Endodermal cell (in vitro differentiated cells): ENCODE measurements around the gene MTMR4. TPM values are rescaled to one million over a fixed set of nuclear protein-coding genes. Genes with fewer than 3 reads are reported as not detected.
"Not testable (repeated sequence)": the region's sequence is repeated elsewhere in the genome, so short reads cannot be mapped to it uniquely, and the experiment has no call there.

ENCODE experiments used
- DNase-seq: peaks from one replicate; pipeline ENCODE4 v3.0.0-alpha.2; 2017
- H3K27ac ChIP-seq: 2 replicates; pipeline ENCODE4 v1.5.1; 2013; ENCODE audit warnings: mild to moderate bottlenecking, low read depth, low read length, moderate library complexity
- H3K27me3 ChIP-seq: 2 replicates; pipeline ENCODE4 v1.6.1; 2013; ENCODE audit warnings: mild to moderate bottlenecking, low read length, moderate library complexity; ENCODE audit not compliant: insufficient read depth, control insufficient read depth, poor library complexity, severe bottlenecking
- H3K36me3 ChIP-seq: 2 replicates; pipeline ENCODE4 v1.7.0; 2013; ENCODE audit warnings: mild to moderate bottlenecking, low read length, moderate library complexity; ENCODE audit not compliant: control insufficient read depth, insufficient read depth
- H3K4me1 ChIP-seq: one replicate; pipeline ENCODE4 v1.7.0; 2013; ENCODE audit warnings: low read length; ENCODE audit not compliant: control insufficient read depth, insufficient read depth
- H3K4me3 ChIP-seq: 2 replicates; pipeline ENCODE4 v1.5.1; 2013; ENCODE audit warnings: mild to moderate bottlenecking, low read length, moderate library complexity
- H3K9ac ChIP-seq: 2 replicates; pipeline ENCODE4 v1.6.1; 2013; ENCODE audit warnings: mild to moderate bottlenecking, low read length, moderate library complexity; ENCODE audit not compliant: poor library complexity, severe bottlenecking; ENCODE audit errors: extremely low read depth
- H3K9me3 ChIP-seq: 2 replicates; pipeline ENCODE4 v1.6.1; 2013; ENCODE audit warnings: mild to moderate bottlenecking, low read length, moderate library complexity; ENCODE audit not compliant: control insufficient read depth
- H3K27ac Mint-ChIP-seq: 2 replicates; pipeline ENCODE4 v1.8.0; 2020; ENCODE audit warnings: mixed read lengths
- H3K27me3 Mint-ChIP-seq: 2 replicates; pipeline ENCODE4 v1.8.0; 2021; ENCODE audit warnings: mild to moderate bottlenecking, mixed read lengths; ENCODE audit not compliant: insufficient read depth
- H3K36me3 Mint-ChIP-seq: 2 replicates; pipeline ENCODE4 v1.8.0; 2020; ENCODE audit warnings: low read depth, mixed read lengths
- H3K4me1 Mint-ChIP-seq: 2 replicates; pipeline ENCODE4 v1.8.0; 2020; ENCODE audit warnings: mixed read lengths
- H3K4me3 Mint-ChIP-seq: 2 replicates; pipeline ENCODE4 v1.8.0; 2020; ENCODE audit warnings: mild to moderate bottlenecking, moderate library complexity, mixed read lengths
- H3K9me3 Mint-ChIP-seq: 2 replicates; pipeline ENCODE4 v1.8.0; 2020; ENCODE audit warnings: mild to moderate bottlenecking, mixed read lengths
- WGBS, 2 experiments: methylation state at CpG; one replicate each; pipeline versions ENCODE4 v1.1.5 to v1.1.7; 2013; ENCODE audit warnings: missing lambda C conversion rate in 2 of 2, mixed read lengths in 1 of 2; ENCODE audit not compliant: insufficient coverage in 1 of 2, insufficient read length in 1 of 2; 5-methylcytosine and 5-hydroxymethylcytosine counted together
- total RNA-seq, 2 donors: library from RNA; stranded (reverse); fragmentation: NEBNext Ultra II Directional in 1 of 2; extraction: Animal tissue kit (Norgen Biotek cat#: 25700) in 1 of 2; gene quantifications; 2 replicates in 1 of 2; 3 replicates in 1 of 2; pipeline ENCODE4 v1.2.1, GENCODE V29; 2021
- TF ChIP-seq, protein P1 (sequence below): fragments of 200-600 bp; sonication (generic); conservative IDR thresholded peaks from 2 replicates; pipeline ENCODE4 v1.5.0; 2021; ENCODE audit warnings: antibody characterized with exemption, mild to moderate bottlenecking

Gene MTMR4
- total RNA-seq, 2 donors from 2014 or later = 39.4 to 52.9 TPM

DNA sequence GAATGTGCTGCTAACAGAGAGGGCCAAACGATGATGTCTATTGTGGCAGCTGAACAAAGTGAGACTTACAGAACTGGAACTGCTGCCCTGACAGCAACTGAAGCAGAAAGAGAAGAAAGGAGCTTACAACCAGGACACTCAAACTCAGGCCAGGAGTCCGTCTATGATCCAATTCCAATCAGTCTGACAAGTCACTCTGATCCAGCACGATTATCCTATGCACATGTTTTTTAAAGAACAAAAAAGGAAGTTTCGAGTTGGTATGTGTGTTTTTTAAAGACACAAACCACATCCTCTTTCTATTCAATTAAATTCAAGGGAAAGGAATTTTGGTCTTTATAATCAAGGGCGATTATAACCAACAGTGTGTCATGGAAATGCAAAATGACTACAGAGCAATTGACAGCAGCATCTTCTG, 42.4 kb upstream of the MTMR4 start:
- no peaks in the 10 kb centered on the region for H3K27me3 Mint-ChIP-seq
- no peaks in the 10 kb centered on the region for H3K27me3 ChIP-seq
- DNase-seq = no peak
- WGBS, 2 experiments = 80 to 86% methylated on average over 2 to 4 of the region's 5 CpGs
- H3K36me3 ChIP-seq = no peaks in the 10 kb centered on the region
- H3K27ac ChIP-seq = no peak overlapping the region
- no peaks in the 10 kb centered on the region for H3K4me1 ChIP-seq
- no peak overlapping the region for H3K27ac Mint-ChIP-seq
- TF ChIP-seq, protein P1, sequence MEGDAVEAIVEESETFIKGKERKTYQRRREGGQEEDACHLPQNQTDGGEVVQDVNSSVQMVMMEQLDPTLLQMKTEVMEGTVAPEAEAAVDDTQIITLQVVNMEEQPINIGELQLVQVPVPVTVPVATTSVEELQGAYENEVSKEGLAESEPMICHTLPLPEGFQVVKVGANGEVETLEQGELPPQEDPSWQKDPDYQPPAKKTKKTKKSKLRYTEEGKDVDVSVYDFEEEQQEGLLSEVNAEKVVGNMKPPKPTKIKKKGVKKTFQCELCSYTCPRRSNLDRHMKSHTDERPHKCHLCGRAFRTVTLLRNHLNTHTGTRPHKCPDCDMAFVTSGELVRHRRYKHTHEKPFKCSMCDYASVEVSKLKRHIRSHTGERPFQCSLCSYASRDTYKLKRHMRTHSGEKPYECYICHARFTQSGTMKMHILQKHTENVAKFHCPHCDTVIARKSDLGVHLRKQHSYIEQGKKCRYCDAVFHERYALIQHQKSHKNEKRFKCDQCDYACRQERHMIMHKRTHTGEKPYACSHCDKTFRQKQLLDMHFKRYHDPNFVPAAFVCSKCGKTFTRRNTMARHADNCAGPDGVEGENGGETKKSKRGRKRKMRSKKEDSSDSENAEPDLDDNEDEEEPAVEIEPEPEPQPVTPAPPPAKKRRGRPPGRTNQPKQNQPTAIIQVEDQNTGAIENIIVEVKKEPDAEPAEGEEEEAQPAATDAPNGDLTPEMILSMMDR = no peak
- no peak overlapping the region for H3K9ac ChIP-seq
- H3K9me3 ChIP-seq = no peaks in the 10 kb centered on the region
- H3K4me1 Mint-ChIP-seq = no peaks in the 10 kb centered on the region
- no peak overlapping the region for H3K4me3 ChIP-seq
- H3K36me3 Mint-ChIP-seq = no peaks in the 10 kb centered on the region
- H3K9me3 Mint-ChIP-seq = no peaks in the 10 kb centered on the region
- no peak overlapping the region for H3K4me3 Mint-ChIP-seq

DNA sequence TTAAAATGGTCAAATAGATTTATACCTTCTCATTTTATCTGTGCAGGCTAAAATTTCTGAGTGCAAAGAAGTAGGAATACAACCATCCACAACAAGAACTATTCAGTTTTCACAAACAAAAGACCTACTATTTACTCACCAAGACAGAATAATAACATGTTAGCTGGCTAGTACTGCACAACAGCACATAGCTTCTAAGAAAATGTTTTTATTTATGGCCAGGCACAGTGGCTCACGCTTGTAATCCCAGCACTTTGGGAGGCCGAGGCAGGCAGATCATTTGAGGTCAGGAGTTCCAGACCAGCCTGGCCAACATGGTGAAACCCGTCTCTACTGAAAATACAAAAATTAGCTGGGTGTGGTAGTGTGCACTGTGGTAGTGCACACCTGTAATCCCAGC, 40.7 kb upstream of the MTMR4 start:
- not testable (repeated sequence) for H3K4me3 Mint-ChIP-seq, H3K27me3 Mint-ChIP-seq, H3K27me3 ChIP-seq, H3K27ac Mint-ChIP-seq, H3K9me3 ChIP-seq, H3K36me3 ChIP-seq, H3K36me3 Mint-ChIP-seq, H3K9ac ChIP-seq, H3K4me3 ChIP-seq, H3K4me1 ChIP-seq, H3K4me1 Mint-ChIP-seq, H3K27ac ChIP-seq, DNase-seq, H3K9me3 Mint-ChIP-seq
- 93 to 100% methylated on average over 2 to 3 of the region's 3 CpGs for WGBS, 2 experiments

DNA sequence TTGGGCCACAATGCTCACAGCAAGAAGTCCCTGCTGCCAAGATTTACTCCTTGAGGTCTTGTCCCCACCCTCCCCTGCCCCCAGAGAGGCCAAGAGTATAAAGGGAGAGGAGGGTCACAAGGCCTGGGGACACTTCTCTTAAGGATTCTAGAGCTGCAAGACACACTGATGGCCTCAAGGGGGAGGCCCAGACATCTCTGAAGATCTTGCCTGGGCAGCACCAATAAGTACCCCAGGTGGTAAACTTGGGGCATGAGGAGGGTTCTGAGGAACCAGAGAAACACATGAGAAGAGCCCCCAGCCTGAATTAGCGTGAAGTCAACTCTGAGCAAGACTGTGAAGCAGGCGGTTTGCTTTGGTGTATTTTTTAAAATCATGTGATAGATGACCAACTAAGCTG, 26.8 kb upstream of the MTMR4 start:
- H3K9me3 Mint-ChIP-seq = no peaks in the 10 kb centered on the region
- no peaks in the 10 kb centered on the region for H3K36me3 Mint-ChIP-seq
- WGBS, 2 experiments = 75% methylated on average over 2 of the region's 2 CpGs; no CpG with 5 or more reads in 1 of the 2 experiments
- H3K27ac Mint-ChIP-seq = no peak overlapping the region
- no peak overlapping the region for H3K4me3 ChIP-seq
- H3K27me3 ChIP-seq = peaks cover 14% of the 10 kb centered on the region
- TF ChIP-seq, protein P1 = peak; percentile 76
- H3K36me3 ChIP-seq = no peaks in the 10 kb centered on the region
- H3K9me3 ChIP-seq = no peaks in the 10 kb centered on the region
- DNase-seq = peak; percentile 79
- peaks cover 22% of the 10 kb centered on the region for H3K27me3 Mint-ChIP-seq
- no peaks in the 10 kb centered on the region for H3K4me1 Mint-ChIP-seq
- no peaks in the 10 kb centered on the region for H3K4me1 ChIP-seq
- no peak overlapping the region for H3K27ac ChIP-seq
- H3K4me3 Mint-ChIP-seq = no peak overlapping the region
- no peak overlapping the region for H3K9ac ChIP-seq

DNA sequence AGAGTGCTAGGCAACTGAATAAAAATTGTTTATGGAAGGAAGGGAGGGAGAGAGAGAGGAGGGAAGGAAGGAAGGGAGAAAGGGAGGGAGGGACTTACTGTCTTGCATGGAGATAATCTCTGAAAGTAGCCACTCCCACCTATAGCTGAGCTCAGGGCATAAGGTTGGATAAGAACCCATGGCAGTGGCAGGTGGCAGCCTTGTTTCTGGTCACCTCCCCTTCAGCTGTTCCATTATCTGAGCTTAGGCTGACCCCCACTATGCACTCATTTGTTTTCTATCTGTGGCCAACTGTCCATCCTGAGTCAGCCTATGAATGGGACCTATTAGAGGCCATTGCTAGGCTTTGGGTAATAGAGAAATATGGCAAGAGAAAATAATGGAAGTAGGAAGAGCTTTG, 25.3 kb upstream of the MTMR4 start:
- DNase-seq = no peak
- H3K9me3 ChIP-seq = no peaks in the 10 kb centered on the region
- no peak overlapping the region for H3K27ac Mint-ChIP-seq
- no peaks in the 10 kb centered on the region for H3K4me1 Mint-ChIP-seq
- no peaks in the 10 kb centered on the region for H3K36me3 ChIP-seq
- peaks cover 26% of the 10 kb centered on the region for H3K27me3 ChIP-seq
- no peaks in the 10 kb centered on the region for H3K9me3 Mint-ChIP-seq
- no peaks in the 10 kb centered on the region for H3K36me3 Mint-ChIP-seq
- no peak overlapping the region for H3K4me3 ChIP-seq
- TF ChIP-seq, protein P1 = no peak
- no peak overlapping the region for H3K4me3 Mint-ChIP-seq
- H3K9ac ChIP-seq = no peak overlapping the region
- H3K27ac ChIP-seq = no peak overlapping the region
- no peaks in the 10 kb centered on the region for H3K4me1 ChIP-seq
- H3K27me3 Mint-ChIP-seq = peaks cover 37% of the 10 kb centered on the region
